ENCODE results near the gene ETS2. TPM values are rescaled to one million over a fixed set of nuclear protein-coding genes. Genes with fewer than 3 reads are reported as not detected.

ETS2 gene
- total RNA-seq, 1 experiment from 2014 or later: 35.3 TPM

DNA sequence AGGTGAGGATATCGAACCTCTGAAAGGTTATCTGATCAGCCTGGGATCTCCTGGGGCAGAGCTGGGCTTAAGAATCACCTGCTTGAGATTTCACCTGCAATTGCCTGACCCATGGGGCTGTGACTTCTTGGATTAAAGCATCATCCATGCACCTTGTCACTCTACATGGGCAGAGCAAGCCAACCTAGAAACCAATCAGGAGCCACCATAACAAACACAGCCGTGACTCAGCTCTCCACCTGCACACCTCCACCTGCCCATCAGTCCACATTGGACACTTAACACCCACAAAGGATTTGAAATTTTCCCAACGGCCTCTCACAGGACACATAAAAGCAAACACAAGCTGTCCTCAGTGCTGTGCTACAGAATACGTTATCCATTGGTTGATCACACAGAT is 35.1 kb upstream of the ETS2 start:
- Histone ChIP-seq H3K79me2 (ENCODE audit: insufficient read depth, low read length) (no peaks in the 10 kb centered on the region), H2BK20ac (ENCODE audit: low read depth, low read length, poor library complexity, severe bottlenecking) (no peak overlapping the region), H2AFZ (ENCODE audit: low read length) (no peak overlapping the region), H3K23me2 (ENCODE audit: insufficient read length, low read depth, low read length, poor library complexity, severe bottlenecking) (no peaks in the 10 kb centered on the region), H3T11ph (ENCODE audit: low read length) (no peak overlapping the region), H3K79me1 (ENCODE audit: insufficient read depth, low read depth, low read length, poor library complexity, severe bottlenecking) (no peaks in the 10 kb centered on the region), H4K8ac (replicated peaks; ENCODE audit: insufficient read length, low read depth, low read length) (no peak overlapping the region), H2BK120ac (ENCODE audit: low read depth, low read length, poor library complexity, severe bottlenecking) (no peak overlapping the region), H3K4me1 (ENCODE audit: insufficient read depth, low read length) (no peaks in the 10 kb centered on the region), H2BK15ac (ENCODE audit: low read depth, low read length) (no peak overlapping the region), H4K91ac (ENCODE audit: insufficient read length, low read depth, low read length) (no peak overlapping the region), H3K4ac (ENCODE audit: low read depth, low read length) (no peak overlapping the region), H3K4me2 (ENCODE audit: insufficient read depth, insufficient read length, low read length) (no peak overlapping the region), H2AK5ac (ENCODE audit: insufficient read length, low read length) (no peak overlapping the region), H2BK12ac (ENCODE audit: insufficient read length, low read depth, low read length) (no peak overlapping the region), H3K9ac (ENCODE audit: extremely low read depth, insufficient read length, low read length) (no peak overlapping the region), H3K27ac (ENCODE audit: insufficient read length, low read depth, low read length) (no peak overlapping the region), H3K23ac (ENCODE audit: insufficient read length, low read depth, low read length) (no peak overlapping the region), H4K5ac (ENCODE audit: insufficient read length, low read depth, low read length) (no peak overlapping the region), H3K9me3 (ENCODE audit: control insufficient read depth, low read depth, low read length) (no peaks in the 10 kb centered on the region), H4K20me1 (ENCODE audit: control insufficient read depth, insufficient read depth, insufficient read length) (no peaks in the 10 kb centered on the region), H3K27me3 (ENCODE audit: insufficient read depth, low read length) (no peaks in the 10 kb centered on the region), H2BK5ac (ENCODE audit: insufficient read length, low read length) (no peak overlapping the region), H3K18ac (ENCODE audit: insufficient read length, low read depth, low read length) (no peak overlapping the region), H3K14ac (ENCODE audit: insufficient read depth, low read length) (no peak overlapping the region), H3K56ac (ENCODE audit: insufficient read length, low read depth, low read length) (no peak overlapping the region)
- no peak for TF ChIP-seq CTCF (conservative IDR thresholded peaks at IDR 0.05)
- H3K27me3 Mint-ChIP-seq (ENCODE audit: low read depth): peaks cover 11% of the 10 kb centered on the region
- peaks cover 6% of the 10 kb centered on the region in 2 experiments; a peak in 4 of 5 replicates for H3K9me3 Mint-ChIP-seq
- H3K36me3 Mint-ChIP-seq (ENCODE audit: insufficient read depth in 1 of 3, low read depth in 3 of 3): peaks cover 0 to 8% (median 3%) of the 10 kb centered on the region in 3 experiments; a peak in 5 of 7 replicates
- DNase-seq: no peak
- WGBS (ENCODE audit: extremely low coverage, insufficient read length, low lambda C conversion rate): no CpG with 5 or more reads among the region's 4 CpGs
- no peak overlapping the region for H3K4me3 Mint-ChIP-seq
- H3K27ac Mint-ChIP-seq: no peak overlapping the region
- H3K4me1 Mint-ChIP-seq: peaks cover 0 to 12% of the 10 kb centered on the region in 2 experiments; a peak in 1 of 4 replicates

All from H9 (cell line).